ENCODE data around the gene PDK2.

The PDK2 gene

GRCh38 chr17:50154604-50155003 is 59.5 kb downstream of the PDK2 start:
- CTCF ChIA-PET = interaction anchor here (1.0 to 11.9 kb wide), 9 partner anchors 9 to 598 kb away, joined by 3 to 143 read pairs (median 7); partner anchors contain the start of gene SGCA
- no peak for DNase-seq (ENCODE audit: low read depth, low spot score)

GRCh38 chr17:50155115-50155819 is 60.1 kb downstream of the PDK2 start:
- H3K4me3 ChIP-seq (ENCODE audit: low read depth, low read length) = no peak overlapping the region
- ChIA-PET CTCF (interaction anchor here (1.0 to 11.9 kb wide), 8 partner anchors 8 to 598 kb away, joined by 3 to 143 read pairs (median 12); partner anchors contain the start of gene SGCA), POLR2A (no interaction called here)
- DNase-seq (ENCODE audit: low read depth, low spot score) = no peak
- TF ChIP-seq CTCF (IDR thresholded peaks at IDR 0.05; ENCODE audit: insufficient read depth, low read length, missing control alignments) = no peak

More at GRCh38 chr17:50154604-50155003, 59.5 kb downstream of the PDK2 start:
- no peak for TF ChIP-seq CTCF (IDR thresholded peaks at IDR 0.05; ENCODE audit: insufficient read depth, low read length, missing control alignments)
- H3K4me3 ChIP-seq (ENCODE audit: low read depth, low read length) = no peak overlapping the region
- POLR2A ChIA-PET = no interaction called here

- no peak overlapping the region for H3K4me3 ChIP-seq (ENCODE audit: low read depth, low read length)
- no peak for TF ChIP-seq CTCF (IDR thresholded peaks at IDR 0.05; ENCODE audit: insufficient read depth, low read length, missing control alignments)
- no peak for DNase-seq (ENCODE audit: low read depth, low spot score)
- ChIA-PET CTCF (interaction anchor here (0.8 to 11.9 kb wide), 10 partner anchors 8 to 140 kb away, joined by 3 to 143 read pairs (median 4); partner anchors contain the start of gene SGCA), POLR2A (no interaction called here)
These were observed 62.7 kb downstream of the PDK2 start for GRCh38 chr17:50157891-50158290.

GRCh38 chr17:50161023-50161910 is 66.1 kb downstream of the PDK2 start:
- POLR2A ChIA-PET = interaction anchor here (0.6 to 1.9 kb wide), 3 partner anchors 9 to 75 kb away, joined by 3 to 12 read pairs (median 5); partner anchors contain the start of gene COL1A1

More at GRCh38 chr17:50161023-50161910, 66.1 kb downstream of the PDK2 start:
- CTCF ChIA-PET = interaction anchor here (0.6 to 2.8 kb wide), 53 partner anchors 10 to 200 kb away, joined by 3 to 133 read pairs (median 5); partner anchors contain the start of genes PDK2, PPP1R9B, SAMD14 and TMEM92
- H3K4me3 ChIP-seq (ENCODE audit: low read depth, low read length) = peak overlapping the region; percentile 75
- peak; percentile 97 for TF ChIP-seq CTCF (IDR thresholded peaks at IDR 0.05; ENCODE audit: insufficient read depth, low read length, missing control alignments)
- no peak for DNase-seq (ENCODE audit: low read depth, low spot score)

Measured in AG04449 (cell line).